GM23338 (cell line): ENCODE measurements around the gene RIPPLY2. TPM values are rescaled to one million over a fixed set of nuclear protein-coding genes. Genes with fewer than 3 reads are reported as not detected.

ENCODE experiments used
- ATAC-seq: fragments of 200-7000 bp; cut with Tn5 transposase; 3 replicates; pipeline ENCODE4 v1.9.1; 2020
- DNase-seq: peaks from one replicate; pipeline ENCODE4 v3.0.0-alpha.2; 2015; ENCODE audit warnings: low spot score
- H2AFZ ChIP-seq: fragments of 200-600 bp; sonication (generic); 2 replicates; pipeline ENCODE4 v1.8.0; 2016; ENCODE audit warnings: antibody characterized with exemption, mild to moderate bottlenecking, moderate library complexity
- H3F3A ChIP-seq: fragments of 200-600 bp; sonication (generic); replicated peaks from 2 replicates; pipeline ENCODE4 v1.8.0; 2017; ENCODE audit warnings: antibody characterized with exemption, mixed run types, low read depth
- H3K27ac ChIP-seq: fragments of 200-600 bp; sonication (generic); 2 replicates; pipeline ENCODE4 v1.6.1; 2016; ENCODE audit warnings: low read depth
- H3K27me3 ChIP-seq: fragments of 200-600 bp; sonication (generic); 2 replicates; pipeline ENCODE4 v1.8.0; 2016; ENCODE audit warnings: mild to moderate bottlenecking, mixed run types, moderate library complexity; ENCODE audit not compliant: insufficient read depth
- H3K36me3 ChIP-seq: fragments of 200-600 bp; sonication (generic); 2 replicates; pipeline ENCODE4 v1.8.0; 2016; ENCODE audit warnings: mild to moderate bottlenecking; ENCODE audit not compliant: insufficient read depth
- H3K4me1 ChIP-seq: fragments of 200-600 bp; sonication (generic); 2 replicates; pipeline ENCODE4 v1.8.0; 2016; ENCODE audit warnings: mild to moderate bottlenecking, moderate library complexity; ENCODE audit not compliant: insufficient read depth
- H3K4me2 ChIP-seq: fragments of 200-600 bp; sonication (generic); 2 replicates; pipeline ENCODE4 v1.7.1; 2017; ENCODE audit warnings: mixed run types
- H3K4me3 ChIP-seq: fragments of 200-600 bp; sonication (generic); 2 replicates; pipeline ENCODE4 v1.6.1; 2016; ENCODE audit warnings: mixed run types
- H3K79me2 ChIP-seq: fragments of 200-600 bp; sonication (generic); replicated peaks from 2 replicates; pipeline ENCODE4 v1.8.0; 2017; ENCODE audit warnings: mild to moderate bottlenecking; ENCODE audit not compliant: insufficient read depth
- H3K9me2 ChIP-seq: fragments of 200-600 bp; sonication (generic); 2 replicates; pipeline ENCODE4 v1.8.0; 2017; ENCODE audit not compliant: insufficient read depth
- H4K20me1 ChIP-seq: fragments of 200-600 bp; sonication (generic); replicated peaks from 2 replicates; pipeline ENCODE4 v1.8.0; 2017; ENCODE audit warnings: mild to moderate bottlenecking; ENCODE audit not compliant: insufficient read depth
- H3K27ac Mint-ChIP-seq: 2 replicates; pipeline ENCODE4 v1.8.0; 2020; ENCODE audit warnings: inconsistent platforms, mild to moderate bottlenecking, moderate library complexity, mixed read lengths
- H3K27me3 Mint-ChIP-seq: 3 replicates; pipeline ENCODE4 v1.8.0; 2022; ENCODE audit warnings: low read depth, mild to moderate bottlenecking, moderate library complexity, mixed read lengths, inconsistent platforms; ENCODE audit not compliant: insufficient read depth, poor library complexity
- H3K36me3 Mint-ChIP-seq: 3 replicates; pipeline ENCODE4 v1.8.0; 2021; ENCODE audit warnings: low read depth, mild to moderate bottlenecking, inconsistent platforms, moderate library complexity, mixed read lengths
- H3K4me1 Mint-ChIP-seq: 3 replicates; pipeline ENCODE4 v1.8.0; 2020; ENCODE audit warnings: mild to moderate bottlenecking, inconsistent platforms, mixed read lengths
- H3K4me3 Mint-ChIP-seq: 3 replicates; pipeline ENCODE4 v1.8.0; 2021; ENCODE audit warnings: moderate library complexity, mild to moderate bottlenecking, inconsistent platforms, mixed read lengths
- H3K9me3 Mint-ChIP-seq: 3 replicates; pipeline ENCODE4 v1.8.0; 2020; ENCODE audit warnings: moderate library complexity, mild to moderate bottlenecking, inconsistent platforms, mixed read lengths
- CREB1 ChIP-seq: fragments of 250-450 bp; sonication (Bioruptor Pico); IDR thresholded peaks from 2 replicates; pipeline ENCODE4 v1.5.0; 2020; ENCODE audit warnings: low read depth, mild to moderate bottlenecking, moderate library complexity
- CTCF ChIP-seq, 2 experiments: fragments of 200-600 bp in 1 of 2; sonication (generic) in 1 of 2; conservative IDR thresholded peaks; 2 replicates each; pipeline versions ENCODE4 v1.5.1 to v1.6.1; 2016 to 2017; ENCODE audit warnings: antibody characterized with exemption in 2 of 2, low read depth in 2 of 2, mild to moderate bottlenecking in 2 of 2, moderate library complexity in 1 of 2
- ETS1 ChIP-seq: IDR thresholded peaks from 2 replicates; pipeline ENCODE4 v1.6.1; 2016; ENCODE audit warnings: antibody characterized with exemption
- EZH2phosphoT487 ChIP-seq: fragments of 200-600 bp; sonication (generic); IDR thresholded peaks from one replicate; pipeline ENCODE4 v1.8.1; 2018; ENCODE audit warnings: antibody characterized with exemption; ENCODE audit not compliant: unreplicated experiment
- JUNB ChIP-seq: IDR thresholded peaks from one replicate; pipeline ENCODE4 v1.6.1; 2016; ENCODE audit warnings: antibody characterized with exemption; ENCODE audit not compliant: unreplicated experiment
- POLR2AphosphoS5 ChIP-seq: IDR thresholded peaks from 2 replicates; pipeline ENCODE4 v1.6.1; 2016; ENCODE audit warnings: antibody characterized with exemption, low read depth
- STAT1 ChIP-seq: IDR thresholded peaks from one replicate; pipeline ENCODE4 v1.6.1; 2016; ENCODE audit warnings: antibody characterized with exemption; ENCODE audit not compliant: unreplicated experiment
- polyA plus RNA-seq: library from polyadenylated mRNA; unstranded; fragments of >200 nt; fragmentation: Nextera tagmentation; extraction: Ambion mirVana; gene quantifications from 2 replicates; pipeline ENCODE4 v1.2.1, GENCODE V29; 2016
- total RNA-seq: library from RNA; depleted of rRNA; stranded (reverse); fragments of >200 nt; shearing (Covaris generic); gene quantifications from 2 replicates; pipeline ENCODE4 v1.2.3, GENCODE V29; 2014
- TF ChIP-seq, protein P1 (sequence below): IDR thresholded peaks from one replicate; pipeline ENCODE4 v1.6.1; 2018; ENCODE audit warnings: antibody characterized with exemption; ENCODE audit not compliant: unreplicated experiment
- TF ChIP-seq, protein P2 (sequence below): fragments of 250-450 bp; sonication (Bioruptor Pico); IDR thresholded peaks from 2 replicates; pipeline ENCODE4 v1.5.0; 2020; ENCODE audit warnings: mild to moderate bottlenecking, moderate library complexity

Gene RIPPLY2
- total and polyA plus RNA-seq, 2 experiments from 2014 or later, result 3.4 to 4.0 TPM

DNA sequence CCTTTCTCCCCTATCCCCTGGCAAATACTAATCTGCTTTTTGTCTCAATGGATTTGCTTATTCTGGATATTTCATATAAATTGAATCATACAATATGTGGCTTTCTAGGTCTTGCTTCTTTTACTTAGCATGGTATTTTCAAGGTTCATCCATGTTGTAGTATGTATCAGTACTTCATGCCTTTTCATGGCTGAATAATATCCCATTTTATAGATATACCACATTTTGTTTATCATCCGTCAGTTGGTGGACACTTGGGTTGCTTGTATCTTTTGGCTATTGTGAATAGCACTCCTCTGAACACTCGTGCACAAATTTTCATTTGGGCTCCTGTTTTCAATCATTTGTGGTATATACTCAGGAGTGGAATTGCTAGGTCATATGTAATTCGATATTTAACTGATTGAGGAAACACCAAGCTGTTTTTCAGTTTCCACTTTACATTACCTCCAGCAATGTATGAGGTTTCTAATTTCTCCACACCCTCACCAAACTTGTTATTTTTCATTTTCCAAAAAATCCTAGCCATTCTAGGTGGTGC is 30.5 kb upstream of the RIPPLY2 start (continued):
- no peak for TF ChIP-seq CTCF (conservative IDR thresholded peaks at IDR 0.05; ENCODE audit: low read depth in 2 of 2)
- TF ChIP-seq STAT1, result no peak
- TF ChIP-seq ETS1, result no peak
- TF ChIP-seq, protein P1, sequence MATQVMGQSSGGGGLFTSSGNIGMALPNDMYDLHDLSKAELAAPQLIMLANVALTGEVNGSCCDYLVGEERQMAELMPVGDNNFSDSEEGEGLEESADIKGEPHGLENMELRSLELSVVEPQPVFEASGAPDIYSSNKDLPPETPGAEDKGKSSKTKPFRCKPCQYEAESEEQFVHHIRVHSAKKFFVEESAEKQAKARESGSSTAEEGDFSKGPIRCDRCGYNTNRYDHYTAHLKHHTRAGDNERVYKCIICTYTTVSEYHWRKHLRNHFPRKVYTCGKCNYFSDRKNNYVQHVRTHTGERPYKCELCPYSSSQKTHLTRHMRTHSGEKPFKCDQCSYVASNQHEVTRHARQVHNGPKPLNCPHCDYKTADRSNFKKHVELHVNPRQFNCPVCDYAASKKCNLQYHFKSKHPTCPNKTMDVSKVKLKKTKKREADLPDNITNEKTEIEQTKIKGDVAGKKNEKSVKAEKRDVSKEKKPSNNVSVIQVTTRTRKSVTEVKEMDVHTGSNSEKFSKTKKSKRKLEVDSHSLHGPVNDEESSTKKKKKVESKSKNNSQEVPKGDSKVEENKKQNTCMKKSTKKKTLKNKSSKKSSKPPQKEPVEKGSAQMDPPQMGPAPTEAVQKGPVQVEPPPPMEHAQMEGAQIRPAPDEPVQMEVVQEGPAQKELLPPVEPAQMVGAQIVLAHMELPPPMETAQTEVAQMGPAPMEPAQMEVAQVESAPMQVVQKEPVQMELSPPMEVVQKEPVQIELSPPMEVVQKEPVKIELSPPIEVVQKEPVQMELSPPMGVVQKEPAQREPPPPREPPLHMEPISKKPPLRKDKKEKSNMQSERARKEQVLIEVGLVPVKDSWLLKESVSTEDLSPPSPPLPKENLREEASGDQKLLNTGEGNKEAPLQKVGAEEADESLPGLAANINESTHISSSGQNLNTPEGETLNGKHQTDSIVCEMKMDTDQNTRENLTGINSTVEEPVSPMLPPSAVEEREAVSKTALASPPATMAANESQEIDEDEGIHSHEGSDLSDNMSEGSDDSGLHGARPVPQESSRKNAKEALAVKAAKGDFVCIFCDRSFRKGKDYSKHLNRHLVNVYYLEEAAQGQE, result no peak
- TF ChIP-seq CREB1 (CRISPR knock-in tag), result no peak
- no peak for TF ChIP-seq POLR2AphosphoS5

GRCh38 chr6:83824388-83824801 is 28.8 kb upstream of the RIPPLY2 start:
- no peak overlapping the region for H3K4me3 ChIP-seq
- no peak overlapping the region for H3K4me2 ChIP-seq
- H3K4me1 Mint-ChIP-seq, result peaks cover 23% of the 10 kb centered on the region; the same call in 2 of the 3 replicates
- no peak for TF ChIP-seq JUNB
- no peak for TF ChIP-seq EZH2phosphoT487
- TF ChIP-seq STAT1, result no peak
- TF ChIP-seq, protein P2, sequence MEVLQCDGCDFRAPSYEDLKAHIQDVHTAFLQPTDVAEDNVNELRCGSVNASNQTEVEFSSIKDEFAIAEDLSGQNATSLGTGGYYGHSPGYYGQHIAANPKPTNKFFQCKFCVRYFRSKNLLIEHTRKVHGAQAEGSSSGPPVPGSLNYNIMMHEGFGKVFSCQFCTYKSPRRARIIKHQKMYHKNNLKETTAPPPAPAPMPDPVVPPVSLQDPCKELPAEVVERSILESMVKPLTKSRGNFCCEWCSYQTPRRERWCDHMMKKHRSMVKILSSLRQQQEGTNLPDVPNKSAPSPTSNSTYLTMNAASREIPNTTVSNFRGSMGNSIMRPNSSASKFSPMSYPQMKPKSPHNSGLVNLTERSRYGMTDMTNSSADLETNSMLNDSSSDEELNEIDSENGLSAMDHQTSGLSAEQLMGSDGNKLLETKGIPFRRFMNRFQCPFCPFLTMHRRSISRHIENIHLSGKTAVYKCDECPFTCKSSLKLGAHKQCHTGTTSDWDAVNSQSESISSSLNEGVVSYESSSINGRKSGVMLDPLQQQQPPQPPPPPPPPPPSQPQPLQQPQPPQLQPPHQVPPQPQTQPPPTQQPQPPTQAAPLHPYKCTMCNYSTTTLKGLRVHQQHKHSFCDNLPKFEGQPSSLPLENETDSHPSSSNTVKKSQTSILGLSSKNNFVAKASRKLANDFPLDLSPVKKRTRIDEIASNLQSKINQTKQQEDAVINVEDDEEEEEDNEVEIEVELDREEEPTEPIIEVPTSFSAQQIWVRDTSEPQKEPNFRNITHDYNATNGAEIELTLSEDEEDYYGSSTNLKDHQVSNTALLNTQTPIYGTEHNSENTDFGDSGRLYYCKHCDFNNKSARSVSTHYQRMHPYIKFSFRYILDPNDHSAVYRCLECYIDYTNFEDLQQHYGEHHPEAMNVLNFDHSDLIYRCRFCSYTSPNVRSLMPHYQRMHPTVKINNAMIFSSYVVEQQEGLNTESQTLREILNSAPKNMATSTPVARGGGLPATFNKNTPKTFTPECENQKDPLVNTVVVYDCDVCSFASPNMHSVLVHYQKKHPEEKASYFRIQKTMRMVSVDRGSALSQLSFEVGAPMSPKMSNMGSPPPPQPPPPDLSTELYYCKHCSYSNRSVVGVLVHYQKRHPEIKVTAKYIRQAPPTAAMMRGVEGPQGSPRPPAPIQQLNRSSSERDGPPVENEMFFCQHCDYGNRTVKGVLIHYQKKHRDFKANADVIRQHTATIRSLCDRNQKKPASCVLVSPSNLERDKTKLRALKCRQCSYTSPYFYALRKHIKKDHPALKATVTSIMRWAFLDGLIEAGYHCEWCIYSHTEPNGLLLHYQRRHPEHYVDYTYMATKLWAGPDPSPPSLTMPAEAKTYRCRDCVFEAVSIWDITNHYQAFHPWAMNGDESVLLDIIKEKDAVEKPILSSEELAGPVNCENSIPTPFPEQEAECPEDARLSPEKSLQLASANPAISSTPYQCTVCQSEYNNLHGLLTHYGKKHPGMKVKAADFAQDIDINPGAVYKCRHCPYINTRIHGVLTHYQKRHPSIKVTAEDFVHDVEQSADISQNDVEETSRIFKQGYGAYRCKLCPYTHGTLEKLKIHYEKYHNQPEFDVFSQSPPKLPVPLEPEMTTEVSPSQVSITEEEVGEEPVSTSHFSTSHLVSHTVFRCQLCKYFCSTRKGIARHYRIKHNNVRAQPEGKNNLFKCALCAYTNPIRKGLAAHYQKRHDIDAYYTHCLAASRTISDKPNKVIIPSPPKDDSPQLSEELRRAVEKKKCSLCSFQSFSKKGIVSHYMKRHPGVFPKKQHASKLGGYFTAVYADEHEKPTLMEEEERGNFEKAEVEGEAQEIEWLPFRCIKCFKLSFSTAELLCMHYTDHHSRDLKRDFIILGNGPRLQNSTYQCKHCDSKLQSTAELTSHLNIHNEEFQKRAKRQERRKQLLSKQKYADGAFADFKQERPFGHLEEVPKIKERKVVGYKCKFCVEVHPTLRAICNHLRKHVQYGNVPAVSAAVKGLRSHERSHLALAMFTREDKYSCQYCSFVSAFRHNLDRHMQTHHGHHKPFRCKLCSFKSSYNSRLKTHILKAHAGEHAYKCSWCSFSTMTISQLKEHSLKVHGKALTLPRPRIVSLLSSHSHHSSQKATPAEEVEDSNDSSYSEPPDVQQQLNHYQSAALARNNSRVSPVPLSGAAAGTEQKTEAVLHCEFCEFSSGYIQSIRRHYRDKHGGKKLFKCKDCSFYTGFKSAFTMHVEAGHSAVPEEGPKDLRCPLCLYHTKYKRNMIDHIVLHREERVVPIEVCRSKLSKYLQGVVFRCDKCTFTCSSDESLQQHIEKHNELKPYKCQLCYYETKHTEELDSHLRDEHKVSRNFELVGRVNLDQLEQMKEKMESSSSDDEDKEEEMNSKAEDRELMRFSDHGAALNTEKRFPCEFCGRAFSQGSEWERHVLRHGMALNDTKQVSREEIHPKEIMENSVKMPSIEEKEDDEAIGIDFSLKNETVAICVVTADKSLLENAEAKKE (CRISPR knock-in tag), result no peak
- no peak for TF ChIP-seq CREB1 (CRISPR knock-in tag)

More at GRCh38 chr6:83824388-83824801, 28.8 kb upstream of the RIPPLY2 start:
- Histone ChIP-seq H2AFZ (peak overlapping the region; percentile 84), H3K9me2 (no peaks in the 10 kb centered on the region), H3F3A (no peaks in the 10 kb centered on the region), H3K27ac (no peak overlapping the region), H3K79me2 (no peaks in the 10 kb centered on the region), H3K4me1 (0 out of 2 replicates have a peak, but pooled peaks cover 6% of the 10 kb centered on the region), H4K20me1 (no peaks in the 10 kb centered on the region), H3K27me3 (no peaks in the 10 kb centered on the region), H3K36me3 (no peaks in the 10 kb centered on the region)
- peak overlapping the region; percentile 48 for H3K27ac Mint-ChIP-seq
- DNase-seq (no peak), ATAC-seq (peak; percentile 61; the same call in 2 of the 3 replicates)
- no peak overlapping the region for H3K4me3 Mint-ChIP-seq
- H3K9me3 Mint-ChIP-seq, result no peaks in the 10 kb centered on the region
- H3K27me3 Mint-ChIP-seq, result no peaks in the 10 kb centered on the region
- H3K36me3 Mint-ChIP-seq, result no peaks in the 10 kb centered on the region
